ENCODE data around the gene ZAR1L. TPM values are rescaled to one million over a fixed set of nuclear protein-coding genes. Genes with fewer than 3 reads are reported as not detected.

ZAR1L gene
- total and polyA plus RNA-seq, 2 experiments from 2014 or later = 0.31 to 0.56 TPM

DNA sequence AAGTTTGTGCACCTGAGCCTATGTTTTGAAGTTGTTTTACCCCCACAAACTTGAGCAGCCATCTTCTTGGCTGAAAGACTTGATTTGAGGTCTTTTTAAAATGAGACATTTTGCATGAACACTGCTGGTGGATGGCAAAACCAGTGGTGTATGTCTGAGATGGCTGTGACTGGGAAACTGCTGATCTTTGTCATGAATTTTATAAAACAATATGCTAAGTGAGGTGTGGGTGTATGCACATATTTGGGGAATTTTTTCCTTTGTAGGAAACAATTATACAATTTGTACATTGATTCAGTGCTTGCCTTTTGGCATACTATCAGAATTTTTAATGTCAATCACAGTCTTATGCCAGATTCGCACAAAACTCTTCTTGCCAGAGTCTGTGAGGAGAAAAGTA, 52.5 kb downstream of the ZAR1L start:
- no peak overlapping the region for H2AFZ ChIP-seq
- no peak for DNase-seq (ENCODE audit: low spot score)
- H3K79me2 ChIP-seq (replicated peaks; ENCODE audit: insufficient read depth) = no peaks in the 10 kb centered on the region
- no peak overlapping the region for H3K27ac ChIP-seq (ENCODE audit: low read depth)
- Mint-ChIP-seq H3K27me3 (ENCODE audit: insufficient read depth, low read depth, poor library complexity) (no peaks in the 10 kb centered on the region), H3K4me1 (0 out of 3 replicates have a peak, but pooled peaks cover under 1% of the 10 kb centered on the region), H3K9me3 (no peaks in the 10 kb centered on the region), H3K4me3 (no peak overlapping the region), H3K27ac (no peak overlapping the region), H3K36me3 (ENCODE audit: low read depth) (no peaks in the 10 kb centered on the region)
- H4K20me1 ChIP-seq (replicated peaks; ENCODE audit: insufficient read depth) = no peaks in the 10 kb centered on the region
- no peaks in the 10 kb centered on the region for H3K27me3 ChIP-seq (ENCODE audit: insufficient read depth)
- H3F3A ChIP-seq (replicated peaks; ENCODE audit: low read depth) = no peaks in the 10 kb centered on the region
- H3K4me1 ChIP-seq (ENCODE audit: insufficient read depth) = no peaks in the 10 kb centered on the region
- no peak for ATAC-seq
- H3K4me3 ChIP-seq = no peak overlapping the region
- H3K9me2 ChIP-seq (ENCODE audit: insufficient read depth) = no peaks in the 10 kb centered on the region
- no peak overlapping the region for H3K4me2 ChIP-seq
- TF ChIP-seq ZNF114 (CRISPR knock-in tag; IDR thresholded peaks at IDR 0.05) (no peak), ZNF331 (CRISPR knock-in tag; IDR thresholded peaks at IDR 0.05; ENCODE audit: low read depth) (no peak), STAT1 (IDR thresholded peaks at IDR 0.05; ENCODE audit: unreplicated experiment) (no peak), NANOG (IDR thresholded peaks at IDR 0.05; ENCODE audit: borderline replicate concordance) (no peak), CREB1 (CRISPR knock-in tag; IDR thresholded peaks at IDR 0.05; ENCODE audit: low read depth) (no peak), EZH2 (IDR thresholded peaks at IDR 0.05; ENCODE audit: low read depth, unreplicated experiment) (no peak), EZH2phosphoT487 (IDR thresholded peaks at IDR 0.05; ENCODE audit: unreplicated experiment) (no peak), JUNB (IDR thresholded peaks at IDR 0.05; ENCODE audit: unreplicated experiment) (no peak), POLR2AphosphoS5 (IDR thresholded peaks at IDR 0.05; ENCODE audit: low read depth) (no peak)
- TF ChIP-seq, protein P1, sequence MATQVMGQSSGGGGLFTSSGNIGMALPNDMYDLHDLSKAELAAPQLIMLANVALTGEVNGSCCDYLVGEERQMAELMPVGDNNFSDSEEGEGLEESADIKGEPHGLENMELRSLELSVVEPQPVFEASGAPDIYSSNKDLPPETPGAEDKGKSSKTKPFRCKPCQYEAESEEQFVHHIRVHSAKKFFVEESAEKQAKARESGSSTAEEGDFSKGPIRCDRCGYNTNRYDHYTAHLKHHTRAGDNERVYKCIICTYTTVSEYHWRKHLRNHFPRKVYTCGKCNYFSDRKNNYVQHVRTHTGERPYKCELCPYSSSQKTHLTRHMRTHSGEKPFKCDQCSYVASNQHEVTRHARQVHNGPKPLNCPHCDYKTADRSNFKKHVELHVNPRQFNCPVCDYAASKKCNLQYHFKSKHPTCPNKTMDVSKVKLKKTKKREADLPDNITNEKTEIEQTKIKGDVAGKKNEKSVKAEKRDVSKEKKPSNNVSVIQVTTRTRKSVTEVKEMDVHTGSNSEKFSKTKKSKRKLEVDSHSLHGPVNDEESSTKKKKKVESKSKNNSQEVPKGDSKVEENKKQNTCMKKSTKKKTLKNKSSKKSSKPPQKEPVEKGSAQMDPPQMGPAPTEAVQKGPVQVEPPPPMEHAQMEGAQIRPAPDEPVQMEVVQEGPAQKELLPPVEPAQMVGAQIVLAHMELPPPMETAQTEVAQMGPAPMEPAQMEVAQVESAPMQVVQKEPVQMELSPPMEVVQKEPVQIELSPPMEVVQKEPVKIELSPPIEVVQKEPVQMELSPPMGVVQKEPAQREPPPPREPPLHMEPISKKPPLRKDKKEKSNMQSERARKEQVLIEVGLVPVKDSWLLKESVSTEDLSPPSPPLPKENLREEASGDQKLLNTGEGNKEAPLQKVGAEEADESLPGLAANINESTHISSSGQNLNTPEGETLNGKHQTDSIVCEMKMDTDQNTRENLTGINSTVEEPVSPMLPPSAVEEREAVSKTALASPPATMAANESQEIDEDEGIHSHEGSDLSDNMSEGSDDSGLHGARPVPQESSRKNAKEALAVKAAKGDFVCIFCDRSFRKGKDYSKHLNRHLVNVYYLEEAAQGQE (IDR thresholded peaks at IDR 0.05; ENCODE audit: unreplicated experiment) = no peak
- TF ChIP-seq, protein P2, sequence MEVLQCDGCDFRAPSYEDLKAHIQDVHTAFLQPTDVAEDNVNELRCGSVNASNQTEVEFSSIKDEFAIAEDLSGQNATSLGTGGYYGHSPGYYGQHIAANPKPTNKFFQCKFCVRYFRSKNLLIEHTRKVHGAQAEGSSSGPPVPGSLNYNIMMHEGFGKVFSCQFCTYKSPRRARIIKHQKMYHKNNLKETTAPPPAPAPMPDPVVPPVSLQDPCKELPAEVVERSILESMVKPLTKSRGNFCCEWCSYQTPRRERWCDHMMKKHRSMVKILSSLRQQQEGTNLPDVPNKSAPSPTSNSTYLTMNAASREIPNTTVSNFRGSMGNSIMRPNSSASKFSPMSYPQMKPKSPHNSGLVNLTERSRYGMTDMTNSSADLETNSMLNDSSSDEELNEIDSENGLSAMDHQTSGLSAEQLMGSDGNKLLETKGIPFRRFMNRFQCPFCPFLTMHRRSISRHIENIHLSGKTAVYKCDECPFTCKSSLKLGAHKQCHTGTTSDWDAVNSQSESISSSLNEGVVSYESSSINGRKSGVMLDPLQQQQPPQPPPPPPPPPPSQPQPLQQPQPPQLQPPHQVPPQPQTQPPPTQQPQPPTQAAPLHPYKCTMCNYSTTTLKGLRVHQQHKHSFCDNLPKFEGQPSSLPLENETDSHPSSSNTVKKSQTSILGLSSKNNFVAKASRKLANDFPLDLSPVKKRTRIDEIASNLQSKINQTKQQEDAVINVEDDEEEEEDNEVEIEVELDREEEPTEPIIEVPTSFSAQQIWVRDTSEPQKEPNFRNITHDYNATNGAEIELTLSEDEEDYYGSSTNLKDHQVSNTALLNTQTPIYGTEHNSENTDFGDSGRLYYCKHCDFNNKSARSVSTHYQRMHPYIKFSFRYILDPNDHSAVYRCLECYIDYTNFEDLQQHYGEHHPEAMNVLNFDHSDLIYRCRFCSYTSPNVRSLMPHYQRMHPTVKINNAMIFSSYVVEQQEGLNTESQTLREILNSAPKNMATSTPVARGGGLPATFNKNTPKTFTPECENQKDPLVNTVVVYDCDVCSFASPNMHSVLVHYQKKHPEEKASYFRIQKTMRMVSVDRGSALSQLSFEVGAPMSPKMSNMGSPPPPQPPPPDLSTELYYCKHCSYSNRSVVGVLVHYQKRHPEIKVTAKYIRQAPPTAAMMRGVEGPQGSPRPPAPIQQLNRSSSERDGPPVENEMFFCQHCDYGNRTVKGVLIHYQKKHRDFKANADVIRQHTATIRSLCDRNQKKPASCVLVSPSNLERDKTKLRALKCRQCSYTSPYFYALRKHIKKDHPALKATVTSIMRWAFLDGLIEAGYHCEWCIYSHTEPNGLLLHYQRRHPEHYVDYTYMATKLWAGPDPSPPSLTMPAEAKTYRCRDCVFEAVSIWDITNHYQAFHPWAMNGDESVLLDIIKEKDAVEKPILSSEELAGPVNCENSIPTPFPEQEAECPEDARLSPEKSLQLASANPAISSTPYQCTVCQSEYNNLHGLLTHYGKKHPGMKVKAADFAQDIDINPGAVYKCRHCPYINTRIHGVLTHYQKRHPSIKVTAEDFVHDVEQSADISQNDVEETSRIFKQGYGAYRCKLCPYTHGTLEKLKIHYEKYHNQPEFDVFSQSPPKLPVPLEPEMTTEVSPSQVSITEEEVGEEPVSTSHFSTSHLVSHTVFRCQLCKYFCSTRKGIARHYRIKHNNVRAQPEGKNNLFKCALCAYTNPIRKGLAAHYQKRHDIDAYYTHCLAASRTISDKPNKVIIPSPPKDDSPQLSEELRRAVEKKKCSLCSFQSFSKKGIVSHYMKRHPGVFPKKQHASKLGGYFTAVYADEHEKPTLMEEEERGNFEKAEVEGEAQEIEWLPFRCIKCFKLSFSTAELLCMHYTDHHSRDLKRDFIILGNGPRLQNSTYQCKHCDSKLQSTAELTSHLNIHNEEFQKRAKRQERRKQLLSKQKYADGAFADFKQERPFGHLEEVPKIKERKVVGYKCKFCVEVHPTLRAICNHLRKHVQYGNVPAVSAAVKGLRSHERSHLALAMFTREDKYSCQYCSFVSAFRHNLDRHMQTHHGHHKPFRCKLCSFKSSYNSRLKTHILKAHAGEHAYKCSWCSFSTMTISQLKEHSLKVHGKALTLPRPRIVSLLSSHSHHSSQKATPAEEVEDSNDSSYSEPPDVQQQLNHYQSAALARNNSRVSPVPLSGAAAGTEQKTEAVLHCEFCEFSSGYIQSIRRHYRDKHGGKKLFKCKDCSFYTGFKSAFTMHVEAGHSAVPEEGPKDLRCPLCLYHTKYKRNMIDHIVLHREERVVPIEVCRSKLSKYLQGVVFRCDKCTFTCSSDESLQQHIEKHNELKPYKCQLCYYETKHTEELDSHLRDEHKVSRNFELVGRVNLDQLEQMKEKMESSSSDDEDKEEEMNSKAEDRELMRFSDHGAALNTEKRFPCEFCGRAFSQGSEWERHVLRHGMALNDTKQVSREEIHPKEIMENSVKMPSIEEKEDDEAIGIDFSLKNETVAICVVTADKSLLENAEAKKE (CRISPR knock-in tag; IDR thresholded peaks at IDR 0.05) = no peak
- TF ChIP-seq, protein P3, sequence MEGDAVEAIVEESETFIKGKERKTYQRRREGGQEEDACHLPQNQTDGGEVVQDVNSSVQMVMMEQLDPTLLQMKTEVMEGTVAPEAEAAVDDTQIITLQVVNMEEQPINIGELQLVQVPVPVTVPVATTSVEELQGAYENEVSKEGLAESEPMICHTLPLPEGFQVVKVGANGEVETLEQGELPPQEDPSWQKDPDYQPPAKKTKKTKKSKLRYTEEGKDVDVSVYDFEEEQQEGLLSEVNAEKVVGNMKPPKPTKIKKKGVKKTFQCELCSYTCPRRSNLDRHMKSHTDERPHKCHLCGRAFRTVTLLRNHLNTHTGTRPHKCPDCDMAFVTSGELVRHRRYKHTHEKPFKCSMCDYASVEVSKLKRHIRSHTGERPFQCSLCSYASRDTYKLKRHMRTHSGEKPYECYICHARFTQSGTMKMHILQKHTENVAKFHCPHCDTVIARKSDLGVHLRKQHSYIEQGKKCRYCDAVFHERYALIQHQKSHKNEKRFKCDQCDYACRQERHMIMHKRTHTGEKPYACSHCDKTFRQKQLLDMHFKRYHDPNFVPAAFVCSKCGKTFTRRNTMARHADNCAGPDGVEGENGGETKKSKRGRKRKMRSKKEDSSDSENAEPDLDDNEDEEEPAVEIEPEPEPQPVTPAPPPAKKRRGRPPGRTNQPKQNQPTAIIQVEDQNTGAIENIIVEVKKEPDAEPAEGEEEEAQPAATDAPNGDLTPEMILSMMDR (conservative IDR thresholded peaks at IDR 0.05; ENCODE audit: low read depth in 2 of 2) = no peak
- TF ChIP-seq, protein P4, sequence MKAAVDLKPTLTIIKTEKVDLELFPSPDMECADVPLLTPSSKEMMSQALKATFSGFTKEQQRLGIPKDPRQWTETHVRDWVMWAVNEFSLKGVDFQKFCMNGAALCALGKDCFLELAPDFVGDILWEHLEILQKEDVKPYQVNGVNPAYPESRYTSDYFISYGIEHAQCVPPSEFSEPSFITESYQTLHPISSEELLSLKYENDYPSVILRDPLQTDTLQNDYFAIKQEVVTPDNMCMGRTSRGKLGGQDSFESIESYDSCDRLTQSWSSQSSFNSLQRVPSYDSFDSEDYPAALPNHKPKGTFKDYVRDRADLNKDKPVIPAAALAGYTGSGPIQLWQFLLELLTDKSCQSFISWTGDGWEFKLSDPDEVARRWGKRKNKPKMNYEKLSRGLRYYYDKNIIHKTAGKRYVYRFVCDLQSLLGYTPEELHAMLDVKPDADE (IDR thresholded peaks at IDR 0.05) = no peak
- no peaks in the 10 kb centered on the region for H3K36me3 ChIP-seq (ENCODE audit: insufficient read depth)
